Stimulated activated naive CD8-positive, alpha-beta T cell treated with anti-CD3 and anti-CD28 coated beads, Interleukin-15, Interleukin-2, amounts not matched to agents 100 ng/mL and 50 ng/mL, for 24 hours (primary cell): ENCODE results near the gene C20orf202.

Experiments used
- H3K27ac Mint-ChIP-seq: one replicate; pipeline ENCODE4 v1.8.0; 2021; ENCODE audit warnings: mild to moderate bottlenecking, mixed read lengths
- H3K27me3 Mint-ChIP-seq: one replicate; pipeline ENCODE4 v1.8.0; 2021; ENCODE audit warnings: mixed read lengths
- H3K36me3 Mint-ChIP-seq: one replicate; pipeline ENCODE4 v1.8.0; 2021; ENCODE audit warnings: low read depth, mixed read lengths
- H3K4me1 Mint-ChIP-seq: one replicate; pipeline ENCODE4 v1.8.0; 2021; ENCODE audit warnings: low read depth, mixed read lengths
- H3K4me3 Mint-ChIP-seq: one replicate; pipeline ENCODE4 v1.8.0; 2021; ENCODE audit warnings: mild to moderate bottlenecking, mixed read lengths
- H3K9me3 Mint-ChIP-seq: one replicate; pipeline ENCODE4 v1.8.0; 2021; ENCODE audit warnings: mixed read lengths

The C20orf202 gene

GRCh38 chr20:1202762-1203504 lies at the start of gene C20orf202:
TSS of gene C20orf202 (plus strand) at chr20:1203454. CDS start at chr20:1203586, 132 bp downstream.
- Mint-ChIP-seq H3K9me3 (no peaks in the 10 kb centered on the region), H3K4me1 (no peaks in the 10 kb centered on the region), H3K27ac (no peak within 1 kb of the TSS), H3K27me3 (no peaks in the 10 kb centered on the region), H3K4me3 (no peak within 1 kb of the TSS), H3K36me3 (no peaks in the 10 kb centered on the region)

GRCh38 chr20:1154226-1154625 lies 49.0 kb upstream of the C20orf202 start:
- Mint-ChIP-seq H3K27ac (no peak overlapping the region), H3K4me3 (no peak overlapping the region), H3K9me3 (peaks cover 3% of the 10 kb centered on the region), H3K4me1 (peaks cover 19% of the 10 kb centered on the region), H3K36me3 (peaks cover 82% of the 10 kb centered on the region), H3K27me3 (no peaks in the 10 kb centered on the region)

GRCh38 chr20:1154691-1155090 lies 48.6 kb upstream of the C20orf202 start:
- Mint-ChIP-seq H3K36me3 (peaks cover 79% of the 10 kb centered on the region), H3K27ac (no peak overlapping the region), H3K4me1 (peaks cover 18% of the 10 kb centered on the region), H3K4me3 (no peak overlapping the region), H3K9me3 (peaks cover 3% of the 10 kb centered on the region), H3K27me3 (no peaks in the 10 kb centered on the region)

- Mint-ChIP-seq H3K27me3 (no peaks in the 10 kb centered on the region), H3K27ac (no peak overlapping the region), H3K36me3 (peaks cover 79% of the 10 kb centered on the region), H3K9me3 (peaks cover 3% of the 10 kb centered on the region), H3K4me1 (peaks cover 12% of the 10 kb centered on the region), H3K4me3 (no peak overlapping the region)
These were observed 47.9 kb upstream of the C20orf202 start for GRCh38 chr20:1155342-1155741.

GRCh38 chr20:1160496-1160895 lies 42.8 kb upstream of the C20orf202 start:
- Mint-ChIP-seq H3K36me3 (peaks cover 63% of the 10 kb centered on the region), H3K4me3 (no peak overlapping the region), H3K4me1 (no peaks in the 10 kb centered on the region), H3K27me3 (no peaks in the 10 kb centered on the region), H3K27ac (no peak overlapping the region), H3K9me3 (no peaks in the 10 kb centered on the region)

GRCh38 chr20:1160991-1161390 lies 42.3 kb upstream of the C20orf202 start:
- H3K27me3 Mint-ChIP-seq: no peaks in the 10 kb centered on the region
- H3K27ac Mint-ChIP-seq: no peak overlapping the region
- H3K4me3 Mint-ChIP-seq: no peak overlapping the region
- H3K36me3 Mint-ChIP-seq: peaks cover 63% of the 10 kb centered on the region
- no peaks in the 10 kb centered on the region for H3K4me1 Mint-ChIP-seq
- no peaks in the 10 kb centered on the region for H3K9me3 Mint-ChIP-seq

GRCh38 chr20:1163105-1163504 lies 40.1 kb upstream of the C20orf202 start:
- H3K9me3 Mint-ChIP-seq: no peaks in the 10 kb centered on the region
- no peaks in the 10 kb centered on the region for H3K4me1 Mint-ChIP-seq
- no peak overlapping the region for H3K27ac Mint-ChIP-seq
- no peaks in the 10 kb centered on the region for H3K27me3 Mint-ChIP-seq
- peaks cover 66% of the 10 kb centered on the region for H3K36me3 Mint-ChIP-seq
- no peak overlapping the region for H3K4me3 Mint-ChIP-seq

- Mint-ChIP-seq H3K9me3 (no peaks in the 10 kb centered on the region), H3K4me1 (no peaks in the 10 kb centered on the region), H3K27me3 (no peaks in the 10 kb centered on the region), H3K27ac (no peak overlapping the region), H3K4me3 (no peak overlapping the region), H3K36me3 (peaks cover 71% of the 10 kb centered on the region)
These were observed 39.6 kb upstream of the C20orf202 start for GRCh38 chr20:1163653-1164052.

GRCh38 chr20:1164871-1165270 lies 38.4 kb upstream of the C20orf202 start:
- Mint-ChIP-seq H3K27me3 (no peaks in the 10 kb centered on the region), H3K9me3 (no peaks in the 10 kb centered on the region), H3K4me1 (no peaks in the 10 kb centered on the region), H3K4me3 (no peak overlapping the region), H3K27ac (no peak overlapping the region), H3K36me3 (peaks cover 82% of the 10 kb centered on the region)

GRCh38 chr20:1165521-1165920 lies 37.7 kb upstream of the C20orf202 start:
- Mint-ChIP-seq H3K9me3 (no peaks in the 10 kb centered on the region), H3K27me3 (no peaks in the 10 kb centered on the region), H3K36me3 (peaks cover 82% of the 10 kb centered on the region), H3K27ac (no peak overlapping the region), H3K4me1 (no peaks in the 10 kb centered on the region), H3K4me3 (no peak overlapping the region)

- Mint-ChIP-seq H3K4me3 (no peak overlapping the region), H3K36me3 (peaks cover 78% of the 10 kb centered on the region), H3K4me1 (no peaks in the 10 kb centered on the region), H3K27ac (no peak overlapping the region), H3K9me3 (no peaks in the 10 kb centered on the region), H3K27me3 (no peaks in the 10 kb centered on the region)
These were observed 37.3 kb upstream of the C20orf202 start for GRCh38 chr20:1165941-1166340.

- Mint-ChIP-seq H3K36me3 (peaks cover 83% of the 10 kb centered on the region), H3K27ac (no peak overlapping the region), H3K27me3 (no peaks in the 10 kb centered on the region), H3K9me3 (no peaks in the 10 kb centered on the region), H3K4me1 (no peaks in the 10 kb centered on the region), H3K4me3 (no peak overlapping the region)
These were observed 36.1 kb upstream of the C20orf202 start for GRCh38 chr20:1166948-1167720.

- no peaks in the 10 kb centered on the region for H3K27me3 Mint-ChIP-seq
- no peaks in the 10 kb centered on the region for H3K4me1 Mint-ChIP-seq
- no peaks in the 10 kb centered on the region for H3K9me3 Mint-ChIP-seq
- H3K27ac Mint-ChIP-seq: no peak overlapping the region
- peaks cover 83% of the 10 kb centered on the region for H3K36me3 Mint-ChIP-seq
- H3K4me3 Mint-ChIP-seq: no peak overlapping the region
These were observed 34.0 kb upstream of the C20orf202 start for GRCh38 chr20:1169224-1169623.

- no peaks in the 10 kb centered on the region for H3K27me3 Mint-ChIP-seq
- H3K4me1 Mint-ChIP-seq: no peaks in the 10 kb centered on the region
- peaks cover 71% of the 10 kb centered on the region for H3K36me3 Mint-ChIP-seq
- H3K4me3 Mint-ChIP-seq: no peak overlapping the region
- H3K9me3 Mint-ChIP-seq: no peaks in the 10 kb centered on the region
- no peak overlapping the region for H3K27ac Mint-ChIP-seq
These were observed 31.7 kb upstream of the C20orf202 start for GRCh38 chr20:1171461-1172093.

GRCh38 chr20:1173698-1174097 lies 29.6 kb upstream of the C20orf202 start:
- Mint-ChIP-seq H3K27ac (no peak overlapping the region), H3K36me3 (peaks cover 55% of the 10 kb centered on the region), H3K27me3 (no peaks in the 10 kb centered on the region), H3K4me1 (no peaks in the 10 kb centered on the region), H3K9me3 (no peaks in the 10 kb centered on the region), H3K4me3 (no peak overlapping the region)
